Endodermal cell (in vitro differentiated cells): ENCODE results near the gene SLC22A1. TPM values are rescaled to one million over a fixed set of nuclear protein-coding genes. Genes with fewer than 3 reads are reported as not detected.

ENCODE experiments used
- DNase-seq: peaks from one replicate; pipeline ENCODE4 v3.0.0-alpha.2; 2017
- H3K27ac ChIP-seq: 2 replicates; pipeline ENCODE4 v1.5.1; 2013; ENCODE audit warnings: mild to moderate bottlenecking, low read depth, low read length, moderate library complexity
- H3K27me3 ChIP-seq: 2 replicates; pipeline ENCODE4 v1.6.1; 2013; ENCODE audit warnings: mild to moderate bottlenecking, low read length, moderate library complexity; ENCODE audit not compliant: insufficient read depth, control insufficient read depth, poor library complexity, severe bottlenecking
- H3K36me3 ChIP-seq: 2 replicates; pipeline ENCODE4 v1.7.0; 2013; ENCODE audit warnings: mild to moderate bottlenecking, low read length, moderate library complexity; ENCODE audit not compliant: control insufficient read depth, insufficient read depth
- H3K4me1 ChIP-seq: one replicate; pipeline ENCODE4 v1.7.0; 2013; ENCODE audit warnings: low read length; ENCODE audit not compliant: control insufficient read depth, insufficient read depth
- H3K4me3 ChIP-seq: 2 replicates; pipeline ENCODE4 v1.5.1; 2013; ENCODE audit warnings: mild to moderate bottlenecking, low read length, moderate library complexity
- H3K9ac ChIP-seq: 2 replicates; pipeline ENCODE4 v1.6.1; 2013; ENCODE audit warnings: mild to moderate bottlenecking, low read length, moderate library complexity; ENCODE audit not compliant: poor library complexity, severe bottlenecking; ENCODE audit errors: extremely low read depth
- H3K9me3 ChIP-seq: 2 replicates; pipeline ENCODE4 v1.6.1; 2013; ENCODE audit warnings: mild to moderate bottlenecking, low read length, moderate library complexity; ENCODE audit not compliant: control insufficient read depth
- H3K27ac Mint-ChIP-seq: 2 replicates; pipeline ENCODE4 v1.8.0; 2020; ENCODE audit warnings: mixed read lengths
- H3K27me3 Mint-ChIP-seq: 2 replicates; pipeline ENCODE4 v1.8.0; 2021; ENCODE audit warnings: mild to moderate bottlenecking, mixed read lengths; ENCODE audit not compliant: insufficient read depth
- H3K36me3 Mint-ChIP-seq: 2 replicates; pipeline ENCODE4 v1.8.0; 2020; ENCODE audit warnings: low read depth, mixed read lengths
- H3K4me1 Mint-ChIP-seq: 2 replicates; pipeline ENCODE4 v1.8.0; 2020; ENCODE audit warnings: mixed read lengths
- H3K4me3 Mint-ChIP-seq: 2 replicates; pipeline ENCODE4 v1.8.0; 2020; ENCODE audit warnings: mild to moderate bottlenecking, moderate library complexity, mixed read lengths
- H3K9me3 Mint-ChIP-seq: 2 replicates; pipeline ENCODE4 v1.8.0; 2020; ENCODE audit warnings: mild to moderate bottlenecking, mixed read lengths
- CTCF ChIP-seq: fragments of 200-600 bp; sonication (generic); conservative IDR thresholded peaks from 2 replicates; pipeline ENCODE4 v1.5.0; 2021; ENCODE audit warnings: antibody characterized with exemption, mild to moderate bottlenecking
- WGBS, 2 experiments: methylation state at CpG; one replicate each; pipeline versions ENCODE4 v1.1.5 to v1.1.7; 2013; ENCODE audit warnings: missing lambda C conversion rate in 2 of 2, mixed read lengths in 1 of 2; ENCODE audit not compliant: insufficient coverage in 1 of 2, insufficient read length in 1 of 2; 5-methylcytosine and 5-hydroxymethylcytosine counted together
- total RNA-seq, 2 donors: library from RNA; stranded (reverse); fragmentation: NEBNext Ultra II Directional in 1 of 2; extraction: Animal tissue kit (Norgen Biotek cat#: 25700) in 1 of 2; gene quantifications; 2 replicates in 1 of 2; 3 replicates in 1 of 2; pipeline ENCODE4 v1.2.1, GENCODE V29; 2021

Gene SLC22A1
- total RNA-seq, 2 donors from 2014 or later = 1.0 TPM; not detected in 1

DNA sequence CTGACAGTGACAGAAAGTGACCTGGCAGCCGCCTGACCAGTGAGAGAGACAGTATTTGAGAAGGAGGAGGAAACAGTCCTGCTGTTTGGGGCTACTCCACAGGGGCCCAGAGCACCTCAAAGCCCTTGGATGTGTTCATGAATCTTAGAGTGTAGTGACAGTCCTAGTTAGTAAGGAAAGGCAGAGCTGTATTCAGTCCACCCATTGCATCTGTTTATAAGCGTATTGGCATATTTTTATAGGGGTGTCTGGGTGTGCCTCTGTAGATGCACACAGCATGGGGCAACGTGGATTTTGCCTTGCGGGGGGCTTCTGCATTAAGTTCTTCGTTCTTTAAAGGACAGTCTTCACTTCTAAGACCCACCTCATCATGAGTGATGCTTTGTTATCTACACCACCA lies 44.6 kb upstream of the SLC22A1 start:
- no peak for TF ChIP-seq CTCF
- H3K9ac ChIP-seq = no peak overlapping the region
- H3K27ac ChIP-seq = no peak overlapping the region
- peaks cover 15% of the 10 kb centered on the region for H3K9me3 Mint-ChIP-seq
- 95 to 100% methylated on average over 4 to 5 of the region's 5 CpGs for WGBS, 2 experiments
- H3K36me3 Mint-ChIP-seq = peaks cover 93% of the 10 kb centered on the region
- H3K4me3 Mint-ChIP-seq = no peak overlapping the region
- no peaks in the 10 kb centered on the region for H3K4me1 Mint-ChIP-seq
- no peak overlapping the region for H3K4me3 ChIP-seq
- no peaks in the 10 kb centered on the region for H3K27me3 ChIP-seq
- peaks cover 9% of the 10 kb centered on the region for H3K9me3 ChIP-seq
- H3K27ac Mint-ChIP-seq = no peak overlapping the region
- DNase-seq = no peak
- H3K36me3 ChIP-seq = peaks cover 93% of the 10 kb centered on the region
- H3K27me3 Mint-ChIP-seq = no peaks in the 10 kb centered on the region
- no peaks in the 10 kb centered on the region for H3K4me1 ChIP-seq

DNA sequence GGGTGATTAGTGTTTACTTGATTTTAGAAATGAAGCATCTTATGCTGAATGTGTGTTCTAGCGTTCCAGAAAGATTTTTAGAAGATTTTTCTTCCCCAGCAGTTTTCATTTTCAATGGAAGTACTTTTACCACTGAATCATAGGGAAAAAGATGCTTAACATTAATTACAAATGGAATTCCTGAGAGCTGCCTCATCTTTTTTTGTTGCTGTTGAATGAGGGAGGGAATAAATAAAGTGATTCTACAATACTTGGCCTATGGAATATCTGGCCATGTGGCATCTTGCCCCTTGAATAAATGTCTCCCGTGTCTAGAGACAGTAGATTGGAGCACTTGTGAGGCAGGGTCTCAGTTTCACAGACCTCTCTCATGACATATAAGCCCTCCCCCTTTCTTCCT lies 44.1 kb upstream of the SLC22A1 start:
- H3K4me3 ChIP-seq = no peak overlapping the region
- 94 to 96% methylated on average over 2 of the region's 2 CpGs for WGBS, 2 experiments
- no peak for DNase-seq
- Mint-ChIP-seq H3K36me3 (peaks cover 90% of the 10 kb centered on the region), H3K4me3 (no peak overlapping the region), H3K27ac (no peak overlapping the region), H3K9me3 (peaks cover 15% of the 10 kb centered on the region), H3K27me3 (no peaks in the 10 kb centered on the region), H3K4me1 (no peaks in the 10 kb centered on the region)
- peaks cover 9% of the 10 kb centered on the region for H3K9me3 ChIP-seq
- H3K27me3 ChIP-seq = no peaks in the 10 kb centered on the region
- H3K4me1 ChIP-seq = no peaks in the 10 kb centered on the region
- H3K9ac ChIP-seq = no peak overlapping the region
- peaks cover 88% of the 10 kb centered on the region for H3K36me3 ChIP-seq
- no peak overlapping the region for H3K27ac ChIP-seq
- no peak for TF ChIP-seq CTCF

DNA sequence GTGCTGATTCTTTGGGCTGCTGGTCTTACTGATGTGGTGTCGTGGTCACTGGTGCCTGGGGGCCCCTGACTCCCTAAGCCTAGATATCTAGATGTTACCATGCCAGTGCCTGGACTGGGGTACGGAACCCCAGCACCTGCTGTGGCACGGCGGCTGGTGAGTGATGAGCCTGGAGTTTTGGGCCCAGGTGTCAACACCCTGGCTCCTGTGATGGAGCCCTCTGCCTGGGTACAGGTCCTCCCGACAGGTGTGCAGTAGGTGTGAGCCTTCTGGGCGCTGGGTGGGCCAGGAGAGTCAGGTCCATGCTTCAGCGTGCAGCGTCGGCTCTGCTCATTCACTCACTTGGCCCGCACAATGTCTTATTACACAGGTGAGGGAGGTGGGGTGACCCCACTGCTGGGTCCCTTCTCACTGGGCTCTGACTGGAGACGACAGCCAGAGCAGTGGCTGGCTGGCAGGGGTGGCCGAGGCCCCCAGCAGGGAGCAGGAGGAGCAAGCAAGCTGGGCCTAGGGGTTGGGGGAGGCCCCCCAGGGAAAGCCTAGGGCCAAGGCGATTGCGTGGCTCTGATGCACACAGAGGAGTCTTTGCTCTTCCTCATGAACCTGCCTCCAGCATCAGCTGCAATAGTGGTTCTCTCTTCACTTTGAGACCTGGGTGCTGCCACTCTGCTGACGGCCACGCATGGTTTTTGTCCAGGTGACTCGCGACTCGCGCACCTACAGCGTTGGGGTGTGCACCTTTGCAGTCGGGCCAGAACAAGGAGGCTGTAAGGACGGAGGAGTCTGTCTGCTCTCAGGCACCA lies 42.5 kb upstream of the SLC22A1 start:
- H3K9me3 ChIP-seq = peaks cover 9% of the 10 kb centered on the region
- TF ChIP-seq CTCF = no peak
- H3K4me3 ChIP-seq = no peak overlapping the region
- H3K36me3 Mint-ChIP-seq = peaks cover 90% of the 10 kb centered on the region
- no peak for DNase-seq
- H3K9me3 Mint-ChIP-seq = peaks cover 15% of the 10 kb centered on the region
- H3K4me1 Mint-ChIP-seq = no peaks in the 10 kb centered on the region
- H3K4me1 ChIP-seq = no peaks in the 10 kb centered on the region
- no peak overlapping the region for H3K9ac ChIP-seq
- no peak overlapping the region for H3K27ac ChIP-seq
- no peak overlapping the region for H3K27ac Mint-ChIP-seq
- no peaks in the 10 kb centered on the region for H3K27me3 ChIP-seq
- H3K36me3 ChIP-seq = peaks cover 76% of the 10 kb centered on the region
- no peak overlapping the region for H3K4me3 Mint-ChIP-seq
- WGBS, 2 experiments = 96 to 98% methylated on average over 18 to 23 of the region's 23 CpGs
- no peaks in the 10 kb centered on the region for H3K27me3 Mint-ChIP-seq
